ENCODE measurements around the gene PLEK2.
"Not testable (repeated sequence)": the region's sequence is repeated elsewhere in the genome, so short reads cannot be mapped to it uniquely, and the experiment has no call there.

PLEK2 gene

GRCh38 chr14:67429510-67430205, 17.7 kb upstream of the PLEK2 start:
- DNase-seq (ENCODE audit: low read depth in 3 of 3), result no peak

GRCh38 chr14:67428501-67429031, 16.6 kb upstream of the PLEK2 start:
- DNase-seq (ENCODE audit: low read depth in 3 of 3), result no peak

- peak; percentile 45 to 66 (median 56) for DNase-seq (ENCODE audit: low read depth in 3 of 3)
These were observed 15.1 kb upstream of the PLEK2 start for GRCh38 chr14:67426983-67427606.

- no peak for DNase-seq (ENCODE audit: low read depth in 3 of 3)
These were observed 14.2 kb upstream of the PLEK2 start for GRCh38 chr14:67426161-67426560.

- no peak for DNase-seq (ENCODE audit: low read depth in 3 of 3)
These were observed 13.6 kb upstream of the PLEK2 start for GRCh38 chr14:67425608-67426007.

- no peak for DNase-seq (ENCODE audit: low read depth in 3 of 3)
These were observed 12.6 kb upstream of the PLEK2 start for GRCh38 chr14:67424539-67424938.

- no peak for DNase-seq (ENCODE audit: low read depth in 3 of 3)
These were observed 11.5 kb upstream of the PLEK2 start for GRCh38 chr14:67423424-67423823.

- DNase-seq (ENCODE audit: low read depth in 3 of 3), result no peak
These were observed 9.6 kb upstream of the PLEK2 start for GRCh38 chr14:67421356-67422224.

- peak in 1 of 3 experiments; percentile 28 for DNase-seq (ENCODE audit: low read depth in 3 of 3)
These were observed 8.3 kb upstream of the PLEK2 start for GRCh38 chr14:67420102-67420739.

GRCh38 chr14:67418401-67419191, 6.6 kb upstream of the PLEK2 start:
- no peak for DNase-seq (ENCODE audit: low read depth in 3 of 3)

GRCh38 chr14:67417633-67418032, 5.7 kb upstream of the PLEK2 start:
- no peak for DNase-seq (ENCODE audit: low read depth in 3 of 3)

GRCh38 chr14:67416810-67417209, 4.8 kb upstream of the PLEK2 start:
- no peak for DNase-seq (ENCODE audit: low read depth in 3 of 3)

GRCh38 chr14:67416085-67416484, 4.1 kb upstream of the PLEK2 start:
- DNase-seq (ENCODE audit: low read depth in 3 of 3), result no peak

GRCh38 chr14:67415610-67416009, 3.6 kb upstream of the PLEK2 start:
- not testable (repeated sequence) for DNase-seq (ENCODE audit: low read depth in 3 of 3)

GRCh38 chr14:67413806-67414769, 2.1 kb upstream of the PLEK2 start:
- DNase-seq (ENCODE audit: low read depth in 3 of 3), result peak; percentile 10 to 40 (median 12)

GRCh38 chr14:67411370-67411769, 595 bp downstream of the PLEK2 start:
- no peak for DNase-seq (ENCODE audit: low read depth in 3 of 3)

- no peak for DNase-seq (ENCODE audit: low read depth in 3 of 3)
These were observed 1.7 kb downstream of the PLEK2 start for GRCh38 chr14:67410313-67410712.

GRCh38 chr14:67409461-67409860, 2.5 kb downstream of the PLEK2 start:
- no peak for DNase-seq (ENCODE audit: low read depth in 3 of 3)

GRCh38 chr14:67408122-67408801, 3.7 kb downstream of the PLEK2 start:
- DNase-seq (ENCODE audit: low read depth in 3 of 3), result not testable (repeated sequence)
